ENCODE results near the gene SHOX. TPM values are rescaled to one million over a fixed set of nuclear protein-coding genes. Genes with fewer than 3 reads are reported as not detected.
"Not testable (repeated sequence)": the region's sequence is repeated elsewhere in the genome, so short reads cannot be mapped to it uniquely, and the experiment has no call there.

SHOX gene
- total RNA-seq, 2 donors from 2014 or later, result not detected

- not testable (repeated sequence) for DNase-seq (ENCODE audit: low spot score in 2 of 2); H3K27ac Mint-ChIP-seq; H3K9me3 Mint-ChIP-seq; ATAC-seq; H3K36me3 Mint-ChIP-seq
These were observed 12.3 kb upstream of the SHOX start for GRCh38 chrX:618304-618703.

- H3K36me3 Mint-ChIP-seq, result peaks cover 0 to 6% of the 10 kb centered on the region in 2 donors
- no peak for ATAC-seq
- peaks cover 6% of the 10 kb centered on the region in 2 donors for H3K9me3 Mint-ChIP-seq
- no peak overlapping the region for H3K27ac Mint-ChIP-seq
- DNase-seq (ENCODE audit: low spot score in 2 of 2), result no peak
These were observed 11.7 kb upstream of the SHOX start for GRCh38 chrX:618761-619450.

GRCh38 chrX:619451-619811 is 11.2 kb upstream of the SHOX start:
- Mint-ChIP-seq H3K27ac (no peak overlapping the region), H3K9me3 (peaks cover 6% of the 10 kb centered on the region in 2 donors), H3K36me3 (peaks cover 0 to 6% of the 10 kb centered on the region in 2 donors)
- DNase-seq (ENCODE audit: low spot score in 2 of 2) (no peak), ATAC-seq (no peak)

- no peak overlapping the region for H3K27ac Mint-ChIP-seq
- peak in 1 of 2 donors; percentile 4 for DNase-seq (ENCODE audit: low spot score in 2 of 2)
- peaks cover 6% of the 10 kb centered on the region in 2 donors for H3K9me3 Mint-ChIP-seq
These were observed 10.6 kb upstream of the SHOX start for GRCh38 chrX:619812-620531.

GRCh38 chrX:621705-622503 is 8.7 kb upstream of the SHOX start:
- Mint-ChIP-seq H3K9me3 (peaks cover 9 to 11% of the 10 kb centered on the region in 2 donors), H3K27ac (no peak overlapping the region), H3K36me3 (peaks cover 0 to 13% of the 10 kb centered on the region in 2 donors)
- no peak for ATAC-seq
- no peak for DNase-seq (ENCODE audit: low spot score in 2 of 2)

More at GRCh38 chrX:619812-620531, 10.6 kb upstream of the SHOX start:
- ATAC-seq, result no peak
- peaks cover 0 to 6% of the 10 kb centered on the region in 2 donors for H3K36me3 Mint-ChIP-seq

- ATAC-seq; DNase-seq (ENCODE audit: low spot score in 2 of 2); H3K27ac Mint-ChIP-seq: not testable (repeated sequence)
- peaks cover 9 to 13% of the 10 kb centered on the region in 2 donors for H3K9me3 Mint-ChIP-seq
- peaks cover 0 to 13% of the 10 kb centered on the region in 2 donors for H3K36me3 Mint-ChIP-seq
These were observed 7.8 kb upstream of the SHOX start for GRCh38 chrX:622802-623201.

- peaks cover 0 to 9% of the 10 kb centered on the region in 2 donors for H3K36me3 Mint-ChIP-seq
- DNase-seq (ENCODE audit: low spot score in 2 of 2), result no peak
- H3K9me3 Mint-ChIP-seq, result peaks cover 7 to 10% of the 10 kb centered on the region in 2 donors
- H3K27ac Mint-ChIP-seq, result no peak overlapping the region
- ATAC-seq, result no peak
These were observed 7.4 kb upstream of the SHOX start for GRCh38 chrX:623268-623598.

- ATAC-seq (no peak), DNase-seq (ENCODE audit: low spot score in 2 of 2) (no peak)
- H3K27ac Mint-ChIP-seq, result no peak overlapping the region
- H3K9me3 Mint-ChIP-seq, result peaks cover 4 to 8% of the 10 kb centered on the region in 2 donors
- H3K36me3 Mint-ChIP-seq, result peaks cover 0 to 6% of the 10 kb centered on the region in 2 donors
These were observed 6.8 kb upstream of the SHOX start for GRCh38 chrX:623599-624315.

- no peak for DNase-seq (ENCODE audit: low spot score in 2 of 2)
- Mint-ChIP-seq H3K27ac (no peak overlapping the region), H3K36me3 (peaks cover 0 to 6% of the 10 kb centered on the region in 2 donors), H3K9me3 (peaks cover 7 to 8% of the 10 kb centered on the region in 2 donors)
- ATAC-seq, result no peak
These were observed 5.4 kb upstream of the SHOX start for GRCh38 chrX:625137-625691.

GRCh38 chrX:626047-626446 is 4.5 kb upstream of the SHOX start:
- H3K9me3 Mint-ChIP-seq; DNase-seq (ENCODE audit: low spot score in 2 of 2); H3K36me3 Mint-ChIP-seq; ATAC-seq; H3K27ac Mint-ChIP-seq: not testable (repeated sequence)

- Mint-ChIP-seq H3K9me3 (peaks cover 7 to 8% of the 10 kb centered on the region in 2 donors), H3K27ac (peak overlapping the region in 1 of 2 donors; percentile 77), H3K36me3 (peaks cover 0 to 6% of the 10 kb centered on the region in 2 donors)
- ATAC-seq (no peak), DNase-seq (ENCODE audit: low spot score in 2 of 2) (no peak)
These were observed 3.7 kb upstream of the SHOX start for GRCh38 chrX:626745-627509.

- peaks cover 0 to 6% of the 10 kb centered on the region in 2 donors for H3K36me3 Mint-ChIP-seq
- H3K9me3 Mint-ChIP-seq, result peaks cover 7 to 8% of the 10 kb centered on the region in 2 donors
- ATAC-seq (no peak), DNase-seq (ENCODE audit: low spot score in 2 of 2) (no peak)
- no peak overlapping the region for H3K27ac Mint-ChIP-seq
These were observed 3.0 kb upstream of the SHOX start for GRCh38 chrX:627510-627981.

GRCh38 chrX:627995-628394 is 2.6 kb upstream of the SHOX start:
- ATAC-seq (no peak), DNase-seq (ENCODE audit: low spot score in 2 of 2) (no peak)

GRCh38 chrX:629230-630006 is 1.2 kb upstream of the SHOX start:
- no peak for ATAC-seq
- peak overlapping the region in 1 of 2 donors; percentile 84 for H3K27ac Mint-ChIP-seq

More at GRCh38 chrX:627995-628394, 2.6 kb upstream of the SHOX start:
- Mint-ChIP-seq H3K36me3 (peaks cover 0 to 6% of the 10 kb centered on the region in 2 donors), H3K9me3 (peaks cover 7 to 8% of the 10 kb centered on the region in 2 donors), H3K27ac (no peak overlapping the region)

More at GRCh38 chrX:629230-630006, 1.2 kb upstream of the SHOX start:
- no peak for DNase-seq (ENCODE audit: low spot score in 2 of 2)
- Mint-ChIP-seq H3K36me3 (peaks cover 0 to 6% of the 10 kb centered on the region in 2 donors), H3K9me3 (peaks cover 7 to 8% of the 10 kb centered on the region in 2 donors)

Data from activated naive CD4-positive, alpha-beta T cell treated with anti-CD3 and anti-CD28 coated beads, Interleukin-2, amount 50 U/mL, for 72 hours (primary cell).